Muscle layer of colon (tissue), 2 donors: Measurements from ENCODE around the gene ATP6V1F.

ENCODE experiments used
- H3K27ac ChIP-seq: one replicate; pipeline ENCODE4 v1.7.0; 2013; ENCODE audit warnings: low read depth, mild to moderate bottlenecking, low read length, moderate library complexity
- H3K27me3 ChIP-seq, 2 donors: one replicate each; pipeline ENCODE4 v1.7.0; 2013; ENCODE audit warnings: low read length in 2 of 2, mild to moderate bottlenecking in 2 of 2; ENCODE audit not compliant: insufficient read depth in 2 of 2, control insufficient read depth in 1 of 2
- H3K36me3 ChIP-seq: one replicate; pipeline ENCODE4 v1.7.0; 2013; ENCODE audit warnings: mild to moderate bottlenecking, low read length; ENCODE audit not compliant: insufficient read depth
- H3K4me1 ChIP-seq: one replicate; pipeline ENCODE4 v1.7.0; 2013; ENCODE audit warnings: mild to moderate bottlenecking, low read length; ENCODE audit not compliant: insufficient read depth
- H3K4me3 ChIP-seq, 2 donors: one replicate each; pipeline ENCODE4 v1.7.0; 2013; ENCODE audit warnings: low read length in 2 of 2, low read depth in 1 of 2, mild to moderate bottlenecking in 1 of 2, moderate library complexity in 1 of 2
- H3K9ac ChIP-seq: one replicate; pipeline ENCODE4 v1.7.0; 2013; ENCODE audit warnings: low read length
- H3K9me3 ChIP-seq: one replicate; pipeline ENCODE4 v1.7.0; 2013; ENCODE audit warnings: mild to moderate bottlenecking, low read length
- donor health status: abdominal sarcoma.
- donor health status: Adenocarcinoma of cecum.

ATP6V1F gene, protein sequence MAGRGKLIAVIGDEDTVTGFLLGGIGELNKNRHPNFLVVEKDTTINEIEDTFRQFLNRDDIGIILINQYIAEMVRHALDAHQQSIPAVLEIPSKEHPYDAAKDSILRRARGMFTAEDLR

DNA sequence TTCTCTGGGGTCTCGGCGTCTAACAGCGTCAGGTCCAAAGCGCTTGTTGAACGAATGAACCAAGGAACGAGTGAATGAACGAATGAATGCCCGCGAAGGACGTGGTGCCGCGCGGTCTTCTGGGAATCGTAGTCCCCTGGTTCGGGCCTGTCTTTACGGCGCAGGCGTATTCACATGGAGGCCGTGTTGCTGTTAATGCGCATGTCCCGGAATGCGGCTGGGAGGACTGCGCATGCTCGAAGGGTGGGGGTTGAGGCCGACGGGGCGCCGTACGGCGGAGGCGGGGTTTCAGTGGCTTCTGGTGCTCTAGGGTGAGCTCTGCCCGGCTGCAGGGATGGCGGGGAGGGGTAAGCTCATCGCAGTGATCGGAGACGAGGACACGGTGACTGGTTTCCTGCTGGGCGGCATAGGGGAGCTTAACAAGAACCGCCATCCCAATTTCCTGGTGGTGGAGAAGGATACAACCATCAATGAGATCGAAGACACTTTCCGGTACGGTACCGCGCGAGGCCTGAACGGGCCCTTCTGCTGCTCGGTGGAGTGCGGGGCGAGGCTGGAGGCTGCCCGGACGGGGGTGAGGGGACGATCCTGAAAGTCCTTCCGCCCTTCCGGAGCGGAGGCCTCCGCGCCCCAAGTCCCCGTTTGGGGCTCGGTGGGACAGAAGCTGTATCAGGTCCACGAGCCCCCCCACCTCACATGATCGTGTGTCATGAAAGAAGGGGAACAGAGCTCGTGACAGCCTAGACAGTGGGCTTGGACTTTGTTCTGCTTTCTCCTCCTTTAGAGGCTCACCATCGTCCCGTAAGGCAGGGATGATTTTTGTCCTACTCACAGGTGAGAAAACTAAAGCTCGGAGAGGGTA lies at the start of gene ATP6V1F:
Gene ATP6V1F, plus strand, starts transcription at position 286 of the 862 bp plus-strand sequence. Its CDS starts 49 bp downstream, at position 335.
- Histone ChIP-seq H3K36me3 (peaks cover 10% of the 10 kb centered on the region), H3K4me3 (peak within 1 kb of the TSS; percentile 92 to 97), H3K9me3 (no peaks in the 10 kb centered on the region), H3K27me3 (no peaks in the 10 kb centered on the region), H3K27ac (peak within 1 kb of the TSS; percentile 75), H3K4me1 (peaks cover 43% of the 10 kb centered on the region), H3K9ac (peak within 1 kb of the TSS; percentile 79)

- H3K4me3 ChIP-seq: no peak overlapping the region
- peaks cover 15% of the 10 kb centered on the region for H3K4me1 ChIP-seq
- no peaks in the 10 kb centered on the region for H3K36me3 ChIP-seq
- no peaks in the 10 kb centered on the region for H3K27me3 ChIP-seq
- no peak overlapping the region for H3K9ac ChIP-seq
- no peak overlapping the region for H3K27ac ChIP-seq
- no peaks in the 10 kb centered on the region for H3K9me3 ChIP-seq
Measured at GRCh38 chr7:128814499-128814898, 48.2 kb upstream of the ATP6V1F start.

- H3K9ac ChIP-seq: no peak overlapping the region
- no peaks in the 10 kb centered on the region for H3K27me3 ChIP-seq
- no peaks in the 10 kb centered on the region for H3K36me3 ChIP-seq
- no peaks in the 10 kb centered on the region for H3K9me3 ChIP-seq
- H3K27ac ChIP-seq: no peak overlapping the region
- H3K4me3 ChIP-seq: no peak overlapping the region
- H3K4me1 ChIP-seq: peaks cover 15% of the 10 kb centered on the region
Measured at GRCh38 chr7:128815289-128815942, 47.2 kb upstream of the ATP6V1F start.

DNA sequence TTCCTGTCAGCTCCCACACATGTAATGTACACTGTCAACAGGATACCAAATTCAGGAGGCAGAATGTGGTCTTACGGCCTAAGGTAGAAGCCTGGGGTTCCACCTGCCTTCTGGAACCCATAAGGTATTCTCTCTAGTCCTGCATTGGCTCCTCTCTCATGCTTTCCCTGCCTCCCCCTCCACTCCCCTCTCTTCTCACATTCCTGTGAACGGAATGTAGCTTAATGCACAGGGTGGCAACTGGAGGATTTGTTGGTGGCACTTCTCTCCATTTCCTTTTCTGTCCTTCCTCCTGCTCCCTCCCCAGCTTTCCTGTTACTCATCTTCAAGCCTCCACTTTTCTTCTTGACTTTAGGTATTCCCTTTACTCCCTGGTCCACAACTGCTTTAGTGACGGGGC lies 44.0 kb upstream of the ATP6V1F start:
- H3K27ac ChIP-seq: no peak overlapping the region
- H3K4me1 ChIP-seq: peaks cover 15% of the 10 kb centered on the region
- no peak overlapping the region for H3K4me3 ChIP-seq
- H3K9ac ChIP-seq: no peak overlapping the region
- no peaks in the 10 kb centered on the region for H3K36me3 ChIP-seq
- H3K27me3 ChIP-seq: no peaks in the 10 kb centered on the region
- no peaks in the 10 kb centered on the region for H3K9me3 ChIP-seq

GRCh38 chr7:128821724-128822123 lies 40.9 kb upstream of the ATP6V1F start:
- no peak overlapping the region for H3K27ac ChIP-seq
- H3K9ac ChIP-seq: no peak overlapping the region
- no peaks in the 10 kb centered on the region for H3K36me3 ChIP-seq
- H3K27me3 ChIP-seq: no peaks in the 10 kb centered on the region
- H3K9me3 ChIP-seq: no peaks in the 10 kb centered on the region
- H3K4me1 ChIP-seq: peaks cover 15% of the 10 kb centered on the region
- no peak overlapping the region for H3K4me3 ChIP-seq

GRCh38 chr7:128826512-128826911 lies 36.1 kb upstream of the ATP6V1F start:
- H3K36me3 ChIP-seq: no peaks in the 10 kb centered on the region
- no peaks in the 10 kb centered on the region for H3K27me3 ChIP-seq
- no peak overlapping the region for H3K9ac ChIP-seq
- H3K27ac ChIP-seq: no peak overlapping the region
- peaks cover 21% of the 10 kb centered on the region for H3K4me1 ChIP-seq
- H3K9me3 ChIP-seq: no peaks in the 10 kb centered on the region
- H3K4me3 ChIP-seq: no peak overlapping the region

- Histone ChIP-seq H3K27ac (no peak overlapping the region), H3K9me3 (no peaks in the 10 kb centered on the region), H3K27me3 (no peaks in the 10 kb centered on the region), H3K4me1 (peaks cover 21% of the 10 kb centered on the region), H3K4me3 (no peak overlapping the region), H3K9ac (no peak overlapping the region), H3K36me3 (no peaks in the 10 kb centered on the region)
Measured at GRCh38 chr7:128826916-128827247, 35.8 kb upstream of the ATP6V1F start.

- H3K4me3 ChIP-seq: no peak overlapping the region
- peak overlapping the region; percentile 79 for H3K27ac ChIP-seq
- no peaks in the 10 kb centered on the region for H3K9me3 ChIP-seq
- H3K27me3 ChIP-seq: no peaks in the 10 kb centered on the region
- peaks cover 22% of the 10 kb centered on the region for H3K4me1 ChIP-seq
- H3K36me3 ChIP-seq: no peaks in the 10 kb centered on the region
- H3K9ac ChIP-seq: peak overlapping the region; percentile 8
Measured at GRCh38 chr7:128827248-128827958, 35.3 kb upstream of the ATP6V1F start.

DNA sequence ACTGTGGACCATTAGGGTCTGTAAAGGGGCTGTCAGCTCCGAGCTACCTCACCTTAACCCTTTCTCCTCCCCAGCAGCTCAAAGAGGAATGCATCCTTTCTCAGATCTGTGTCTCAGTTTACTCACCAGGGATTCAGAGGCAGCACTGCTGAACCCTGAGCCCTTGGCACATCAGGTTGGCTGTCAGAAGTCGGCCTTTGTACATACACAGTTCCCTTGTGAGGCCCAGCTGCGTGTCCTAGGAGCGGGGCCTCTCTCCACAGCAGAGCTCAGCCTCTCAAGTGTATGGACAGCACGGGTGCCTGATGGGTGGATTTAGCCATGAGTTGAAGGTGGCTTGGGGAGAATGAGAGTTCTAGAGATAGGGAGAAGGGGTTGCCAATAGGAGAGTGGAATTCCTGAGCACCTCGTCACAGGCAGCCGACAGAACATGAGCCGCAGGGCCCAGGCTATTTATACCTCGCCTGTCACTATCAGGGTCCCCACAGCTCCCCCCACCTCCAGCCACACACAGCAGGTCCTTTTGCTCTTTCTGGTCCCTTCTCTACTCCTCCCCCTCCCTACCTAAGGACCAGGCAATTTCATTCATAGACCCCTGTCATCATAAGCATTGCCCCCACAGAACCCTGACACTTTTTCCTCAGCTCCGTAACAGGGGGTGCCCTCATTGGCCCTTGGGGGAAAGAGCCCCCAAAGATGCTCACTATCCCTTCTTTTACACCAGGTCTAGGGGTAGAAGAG lies 34.5 kb upstream of the ATP6V1F start:
- peak overlapping the region; percentile 79 for H3K27ac ChIP-seq
- peak overlapping the region; percentile 53 for H3K9ac ChIP-seq
- H3K9me3 ChIP-seq: no peaks in the 10 kb centered on the region
- H3K4me1 ChIP-seq: peaks cover 29% of the 10 kb centered on the region
- H3K27me3 ChIP-seq: no peaks in the 10 kb centered on the region
- H3K36me3 ChIP-seq: no peaks in the 10 kb centered on the region
- H3K4me3 ChIP-seq: no peak overlapping the region

DNA sequence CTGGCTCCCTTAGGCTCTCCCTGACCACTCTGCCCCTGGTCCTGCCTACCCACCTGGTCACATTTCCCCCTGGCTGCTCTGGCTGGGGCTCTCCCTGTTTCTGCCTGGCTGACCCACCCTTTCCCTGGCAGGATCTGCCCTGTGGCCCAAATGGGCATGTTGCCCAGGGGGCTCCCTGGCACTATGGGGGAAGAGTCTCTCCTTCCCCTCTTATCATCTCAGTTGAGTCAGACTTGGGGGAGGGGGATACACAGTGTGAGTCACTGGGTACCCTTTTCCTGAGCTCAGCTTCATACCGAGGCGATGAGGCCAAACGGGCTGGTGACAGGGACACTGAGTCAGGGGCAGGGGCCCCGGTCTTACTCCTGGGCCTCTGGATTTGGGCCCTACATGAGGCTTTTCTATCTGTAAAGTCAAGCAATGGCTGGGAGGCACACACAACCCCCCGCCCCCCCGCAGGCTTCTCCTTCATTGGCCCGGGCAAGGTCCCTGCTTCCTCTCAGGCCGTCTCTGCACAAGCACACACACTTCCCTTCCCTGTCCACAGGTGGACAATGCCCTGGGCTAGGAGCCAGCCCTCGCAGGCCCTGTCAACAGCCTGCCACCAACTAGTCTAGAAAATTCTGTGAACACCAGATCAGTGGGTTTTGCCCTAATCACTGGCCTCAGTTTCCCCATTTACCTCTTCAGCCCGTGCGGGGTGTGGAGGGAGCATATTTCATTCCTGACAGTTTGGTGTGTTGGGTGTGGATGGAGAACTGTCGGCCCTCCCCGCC lies 33.1 kb upstream of the ATP6V1F start:
- Histone ChIP-seq H3K9ac (no peak overlapping the region), H3K36me3 (no peaks in the 10 kb centered on the region), H3K27me3 (no peaks in the 10 kb centered on the region), H3K9me3 (no peaks in the 10 kb centered on the region), H3K4me1 (peaks cover 41% of the 10 kb centered on the region), H3K27ac (peak overlapping the region; percentile 36), H3K4me3 (peak overlapping the region in 1 of 2 donors; percentile 7)
